ENCODE measurements around the gene PLOD1. TPM values are rescaled to one million over a fixed set of nuclear protein-coding genes. Genes with fewer than 3 reads are reported as not detected.
A peak's percentile ranks its signal among the peaks of the same experiment; 100 is the strongest.

PLOD1 gene
- total RNA-seq, 1 experiment from 2014 or later: 138 TPM

DNA sequence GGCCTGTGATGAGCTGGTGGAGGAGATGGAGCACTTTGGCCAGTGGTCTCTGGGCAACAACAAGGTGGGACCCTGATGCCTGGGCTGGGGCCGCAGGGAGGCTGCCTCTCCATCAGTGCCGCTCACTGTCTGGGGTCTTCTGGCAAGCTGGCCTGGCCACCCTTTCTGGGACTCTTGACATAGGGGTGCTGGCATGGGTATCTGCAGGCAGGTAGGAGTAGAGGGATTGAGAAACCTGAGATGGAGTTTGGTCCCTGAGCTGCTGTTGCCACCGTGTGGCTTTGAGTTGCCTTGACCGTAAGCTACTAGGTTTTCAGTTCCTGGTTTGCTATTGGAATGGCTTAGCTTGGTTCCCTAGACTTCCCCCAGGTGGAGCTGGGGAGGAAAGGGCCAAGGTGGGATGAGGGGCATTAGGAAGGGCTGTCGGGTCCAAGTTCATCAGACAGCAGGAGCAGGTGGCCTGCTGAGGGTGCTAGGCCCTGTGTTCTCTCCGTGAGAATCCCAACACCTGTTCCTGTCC lies 32.6 kb downstream of the PLOD1 start:
- no peaks in the 10 kb centered on the region for H3K9me3 ChIP-seq (replicated peaks)
- DNase-seq: peak in 1 of 2 experiments; percentile 50
- no peak overlapping the region for H3K4me3 ChIP-seq

DNA sequence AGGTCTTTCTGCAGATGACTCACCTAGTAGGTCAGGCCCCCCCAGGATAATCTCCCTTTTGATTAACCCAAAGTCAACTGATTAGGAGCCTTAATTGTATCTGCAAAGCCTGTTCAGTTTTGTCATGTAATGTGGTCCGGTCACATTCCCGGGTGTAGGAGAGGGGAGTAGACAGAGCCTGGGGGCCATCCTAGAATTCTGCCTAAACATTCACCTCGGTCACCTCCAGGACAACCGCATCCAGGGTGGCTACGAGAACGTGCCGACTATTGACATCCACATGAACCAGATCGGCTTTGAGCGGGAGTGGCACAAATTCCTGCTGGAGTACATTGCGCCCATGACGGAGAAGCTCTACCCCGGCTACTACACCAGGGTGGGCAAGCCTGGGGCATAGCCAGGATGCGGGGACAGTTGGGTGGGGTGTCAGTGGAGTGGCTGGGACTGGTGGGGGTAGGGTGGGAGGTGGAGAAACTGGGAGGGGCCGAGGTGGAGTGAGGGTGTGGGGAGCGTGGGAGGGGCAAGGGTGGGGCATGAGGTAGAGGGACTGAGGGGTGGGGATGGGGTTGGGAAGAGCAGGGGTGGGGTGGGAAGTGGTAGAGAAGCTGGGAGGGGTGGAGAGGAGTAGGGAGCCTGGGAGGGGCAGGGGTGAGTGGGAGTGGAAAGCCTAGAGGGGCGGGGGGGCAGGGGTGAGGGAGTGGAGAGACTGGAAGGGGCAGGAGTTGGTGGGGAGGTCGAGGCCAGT lies 36.1 kb downstream of the PLOD1 start:
- H3K9me3 ChIP-seq (replicated peaks): no peaks in the 10 kb centered on the region
- H3K27ac ChIP-seq: no peak overlapping the region
- no peak for DNase-seq
- H3K27me3 ChIP-seq: no peaks in the 10 kb centered on the region
- peaks cover 45% of the 10 kb centered on the region for H3K36me3 ChIP-seq
- no peaks in the 10 kb centered on the region for H3K4me1 ChIP-seq
- H3K4me3 ChIP-seq: no peak overlapping the region

More for the DNA sequence above, 32.6 kb downstream of the PLOD1 start:
- peaks cover 42% of the 10 kb centered on the region for H3K36me3 ChIP-seq
- no peak overlapping the region for H3K27ac ChIP-seq
- H3K27me3 ChIP-seq: no peaks in the 10 kb centered on the region
- no peaks in the 10 kb centered on the region for H3K4me1 ChIP-seq

DNA sequence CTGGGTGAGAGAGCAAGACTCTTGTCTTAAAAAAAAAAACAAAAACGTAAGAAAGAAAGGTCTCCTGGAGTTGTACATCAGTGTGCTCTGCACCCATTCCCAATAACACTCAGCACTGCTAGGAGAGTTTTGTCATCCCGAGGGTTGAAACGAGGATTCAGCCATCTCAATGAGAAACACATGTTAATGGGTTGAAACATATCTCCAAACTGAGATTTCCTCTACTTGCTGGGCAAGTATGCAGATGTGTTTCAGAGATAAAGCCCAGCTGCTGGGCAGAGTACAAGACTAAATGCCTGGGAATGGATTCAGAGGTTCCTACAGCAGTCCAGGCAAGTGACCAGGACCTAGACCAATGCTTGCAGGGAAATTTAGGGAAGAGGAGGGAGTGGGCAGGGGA lies 43.1 kb downstream of the PLOD1 start:
- no peak overlapping the region for H3K27ac ChIP-seq
- H3K9me3 ChIP-seq (replicated peaks): no peaks in the 10 kb centered on the region
- DNase-seq: no peak
- no peaks in the 10 kb centered on the region for H3K27me3 ChIP-seq
- H3K36me3 ChIP-seq: peaks cover 26% of the 10 kb centered on the region
- H3K4me1 ChIP-seq: peaks cover 16% of the 10 kb centered on the region; the same call in 1 of the 2 replicates
- no peak overlapping the region for H3K4me3 ChIP-seq

DNA sequence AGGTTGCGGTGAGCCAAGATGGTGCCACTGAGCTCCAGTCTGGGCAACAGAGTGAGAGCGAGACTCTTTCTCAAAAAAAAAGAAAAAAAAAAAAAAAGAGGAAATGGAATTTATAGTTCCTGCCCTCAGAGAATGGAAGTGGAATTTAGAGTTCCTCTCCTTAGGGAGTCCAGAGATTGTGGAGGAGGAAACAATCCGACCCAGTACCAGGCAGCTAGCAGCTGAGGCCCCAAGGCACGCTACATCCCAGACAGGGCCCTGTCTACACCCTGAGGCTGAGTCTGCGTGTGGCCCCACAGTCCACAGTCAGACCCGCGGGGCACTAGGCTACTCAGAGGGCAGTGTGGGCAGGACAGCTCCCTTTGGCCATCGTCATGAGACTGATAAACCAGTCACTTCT lies 43.8 kb downstream of the PLOD1 start:
- H3K4me1 ChIP-seq: peaks cover 16% of the 10 kb centered on the region; the same call in 1 of the 2 replicates
- no peak overlapping the region for H3K4me3 ChIP-seq
- no peak overlapping the region for H3K27ac ChIP-seq
- H3K9me3 ChIP-seq (replicated peaks): no peaks in the 10 kb centered on the region
- peaks cover 24% of the 10 kb centered on the region for H3K36me3 ChIP-seq
- peak in 1 of 2 experiments; percentile 26 for DNase-seq
- no peaks in the 10 kb centered on the region for H3K27me3 ChIP-seq

DNA sequence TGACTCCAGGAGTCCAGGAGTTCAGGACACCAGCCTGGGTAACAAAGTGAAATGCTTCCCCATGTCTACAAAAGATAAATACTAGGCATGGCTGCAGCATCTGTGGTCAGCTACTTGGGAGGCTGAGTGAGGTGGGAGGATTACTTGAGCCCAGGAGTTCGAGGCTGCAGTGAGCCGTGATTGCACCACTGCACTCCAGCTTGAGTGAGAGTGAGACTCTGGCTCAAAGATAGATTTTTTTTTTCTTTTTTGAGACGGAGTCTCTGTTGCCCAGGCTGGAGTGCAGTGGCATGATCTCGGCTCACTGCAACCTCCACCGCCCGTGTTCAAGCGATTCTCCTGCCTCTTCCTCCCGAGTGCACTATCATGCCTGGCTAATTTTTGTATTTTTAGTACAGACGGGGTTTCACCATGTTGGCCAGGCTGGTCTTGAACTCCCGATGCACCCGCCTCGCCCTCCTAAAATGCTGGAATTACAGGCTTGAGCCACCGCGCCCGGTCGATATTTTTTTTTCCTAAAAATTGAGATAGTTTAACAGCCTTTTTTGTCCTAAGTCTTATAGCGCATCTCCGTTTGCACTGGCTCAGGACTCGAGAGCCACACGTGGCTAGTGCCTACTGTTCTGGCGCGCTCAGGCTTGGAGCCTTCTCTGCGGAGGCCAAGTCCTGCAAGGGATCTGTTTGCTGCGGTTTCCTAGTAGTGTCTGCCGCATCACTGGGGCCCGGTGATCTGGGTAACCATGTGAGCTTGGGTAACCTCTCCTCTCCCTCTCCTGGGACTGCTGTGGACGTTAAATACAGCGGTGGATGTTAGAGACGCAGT lies 44.7 kb downstream of the PLOD1 start:
- DNase-seq: no peak
- Histone ChIP-seq H3K27me3 (no peaks in the 10 kb centered on the region), H3K4me1 (peaks cover 16% of the 10 kb centered on the region; the same call in 1 of the 2 replicates), H3K9me3 (replicated peaks) (no peaks in the 10 kb centered on the region), H3K27ac (peak overlapping the region; percentile 86), H3K36me3 (peaks cover 28% of the 10 kb centered on the region), H3K4me3 (peak overlapping the region; percentile 98)

DNA sequence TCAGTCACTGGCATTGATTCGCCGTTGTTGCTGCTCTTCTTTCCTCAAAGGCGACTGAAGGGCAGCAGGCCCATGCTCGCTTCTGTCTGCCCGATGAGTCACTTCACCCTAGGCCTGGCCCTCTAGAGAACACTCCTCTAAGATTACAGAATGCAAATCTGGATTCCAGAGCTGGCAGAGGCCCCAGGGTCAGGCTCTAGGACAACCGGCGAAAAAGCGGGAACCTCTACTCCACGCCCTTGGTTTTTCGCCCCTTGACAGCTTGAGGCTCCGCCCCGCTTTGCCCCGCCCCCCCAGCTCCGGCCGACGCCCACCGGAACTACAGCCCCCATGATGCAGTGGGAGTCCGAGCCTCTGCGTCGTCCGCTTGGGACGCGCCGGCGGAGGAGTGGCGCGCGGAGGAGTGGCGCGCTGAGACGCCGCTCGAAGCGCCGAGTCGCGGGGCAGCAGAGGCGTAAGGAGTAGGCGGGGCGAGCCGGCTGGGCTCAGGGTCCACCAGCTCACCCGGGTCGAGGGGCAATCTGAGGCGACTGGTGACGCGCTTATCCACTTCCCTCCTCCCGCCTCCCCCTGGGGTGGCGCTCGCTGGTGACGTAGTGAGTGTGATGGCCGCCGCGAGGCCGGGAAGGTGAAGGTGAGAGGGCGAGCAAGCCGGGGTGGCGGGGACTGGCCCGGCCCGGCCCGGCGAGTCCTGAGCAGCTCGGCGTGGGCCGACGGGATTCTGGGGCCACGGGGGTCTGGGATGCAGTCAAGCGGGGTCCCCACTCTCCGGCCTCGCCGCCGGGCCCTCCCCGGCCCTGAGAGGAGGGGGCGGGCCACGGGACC lies 45.5 kb downstream of the PLOD1 start, which contains the start of gene MFN2:
Gene MFN2 (plus strand): TSS at position 594 of the 825 bp plus-strand sequence. CDS start 8,725 bp downstream, outside the sequence.
- H3K4me3 ChIP-seq: peak within 1 kb of the TSS; percentile 98

DNA sequence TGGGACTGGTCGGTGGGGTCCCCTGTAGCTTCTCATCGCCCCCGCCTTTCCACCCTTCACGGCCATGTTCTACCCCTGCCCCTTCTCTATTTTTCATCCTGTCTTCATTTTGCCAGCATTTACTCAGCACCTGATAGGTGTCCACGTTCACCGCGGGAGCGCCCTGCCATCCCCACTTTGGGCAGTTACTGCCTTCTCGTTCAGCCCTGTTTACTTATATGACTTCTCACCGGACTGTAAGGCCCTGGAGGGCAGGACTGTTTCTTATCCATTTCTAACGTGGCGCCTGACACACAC lies 46.1 kb downstream of the PLOD1 start:
- H3K27ac ChIP-seq: peak overlapping the region; percentile 86
- H3K4me3 ChIP-seq: peak overlapping the region; percentile 98
- H3K9me3 ChIP-seq (replicated peaks): no peaks in the 10 kb centered on the region
- H3K36me3 ChIP-seq: peaks cover 27% of the 10 kb centered on the region
- H3K27me3 ChIP-seq: no peaks in the 10 kb centered on the region
- no peak for DNase-seq
- peaks cover 16% of the 10 kb centered on the region; the same call in 1 of the 2 replicates for H3K4me1 ChIP-seq

More for the DNA sequence above, 45.5 kb downstream of the PLOD1 start, which contains the start of gene MFN2:
- Histone ChIP-seq H3K9me3 (replicated peaks) (no peaks in the 10 kb centered on the region), H3K36me3 (peaks cover 26% of the 10 kb centered on the region), H3K4me1 (peaks cover 16% of the 10 kb centered on the region; the same call in 1 of the 2 replicates), H3K27ac (peak within 1 kb of the TSS; percentile 86), H3K27me3 (no peaks in the 10 kb centered on the region)
- peak; percentile 99 for DNase-seq

DNA sequence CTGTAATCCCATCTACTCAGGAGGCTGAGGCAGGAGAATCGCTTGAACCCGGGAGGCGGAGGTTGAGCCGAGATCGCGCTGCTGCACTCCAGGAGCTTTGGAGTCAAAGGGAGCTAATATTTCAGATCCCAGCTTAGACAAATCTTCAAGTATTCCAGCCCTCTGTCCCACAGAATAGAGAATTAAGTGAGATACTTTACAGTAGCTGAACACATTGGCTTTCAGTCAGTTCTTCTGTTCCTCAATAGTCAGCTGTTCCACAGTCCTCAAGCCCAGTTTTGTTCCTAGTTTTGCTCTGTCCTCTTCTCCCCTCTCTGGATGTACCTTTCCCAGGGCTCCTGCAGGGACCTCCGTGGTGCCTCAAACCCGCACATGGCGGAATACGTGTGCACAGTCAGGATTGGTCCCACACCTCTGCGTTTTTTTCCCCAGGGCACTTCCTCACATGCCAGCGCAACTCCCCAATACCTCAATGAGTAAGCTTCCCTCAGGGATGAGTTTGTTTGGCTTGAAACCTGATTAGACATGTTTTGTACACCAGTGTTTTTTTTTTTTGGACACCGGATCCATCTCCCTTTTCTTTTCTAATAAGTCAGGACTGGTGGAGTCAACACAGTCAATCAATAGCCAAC lies 47.0 kb downstream of the PLOD1 start:
- peaks cover 16% of the 10 kb centered on the region; the same call in 1 of the 2 replicates for H3K4me1 ChIP-seq

DNA sequence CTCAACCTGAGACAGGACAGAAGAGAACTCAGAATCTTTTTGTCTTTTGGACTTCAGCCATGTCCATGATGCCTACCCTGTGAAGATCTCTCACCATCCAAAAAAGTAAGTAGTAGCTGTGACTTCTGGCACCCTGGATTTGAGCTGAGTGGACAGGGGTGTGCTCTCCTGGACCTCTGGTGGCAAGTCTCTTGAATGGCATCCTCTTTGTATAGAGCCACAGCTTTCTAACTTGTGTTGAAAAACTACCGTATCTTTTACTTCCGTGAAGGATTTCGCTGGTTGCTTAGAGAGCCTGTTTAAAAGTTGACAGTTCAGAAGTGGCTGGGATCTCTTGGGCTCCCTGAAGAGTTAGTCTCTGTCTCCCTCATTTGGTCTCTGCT lies 47.5 kb downstream of the PLOD1 start:
- DNase-seq: no peak
- H3K27me3 ChIP-seq: no peaks in the 10 kb centered on the region
- no peak overlapping the region for H3K27ac ChIP-seq
- peaks cover 16% of the 10 kb centered on the region; the same call in 1 of the 2 replicates for H3K4me1 ChIP-seq
- peaks cover 34% of the 10 kb centered on the region for H3K36me3 ChIP-seq
- H3K4me3 ChIP-seq: no peak overlapping the region
- H3K9me3 ChIP-seq (replicated peaks): no peaks in the 10 kb centered on the region

More for the DNA sequence above, 47.0 kb downstream of the PLOD1 start:
- Histone ChIP-seq H3K27me3 (no peaks in the 10 kb centered on the region), H3K4me3 (peak overlapping the region; percentile 98; the same call in 1 of the 2 replicates), H3K9me3 (replicated peaks) (no peaks in the 10 kb centered on the region), H3K27ac (no peak overlapping the region), H3K36me3 (peaks cover 30% of the 10 kb centered on the region)
- DNase-seq: no peak

DNA sequence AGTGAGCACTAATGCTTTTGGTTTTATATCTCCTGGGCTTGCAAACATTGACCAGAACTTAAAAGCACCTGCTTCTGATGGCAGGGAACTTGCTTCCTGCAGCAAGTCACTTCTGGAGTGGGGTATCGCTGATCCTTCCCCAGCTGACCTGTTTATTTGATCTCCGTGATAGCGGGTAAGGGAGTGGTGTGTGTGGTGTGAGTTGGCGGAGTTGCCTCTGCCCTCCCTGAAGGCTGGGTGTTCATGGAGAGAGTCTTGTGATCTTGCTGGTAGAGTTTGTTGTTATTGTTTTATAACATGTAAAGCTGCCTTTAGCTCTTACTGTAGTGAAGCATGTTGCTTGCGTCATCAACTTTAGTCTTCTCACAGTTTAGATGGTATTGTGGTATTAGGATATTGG lies 49.6 kb downstream of the PLOD1 start:
- H3K4me3 ChIP-seq: no peak overlapping the region
- no peak overlapping the region for H3K27ac ChIP-seq
- H3K27me3 ChIP-seq: no peaks in the 10 kb centered on the region
- no peak for DNase-seq
- H3K4me1 ChIP-seq: peaks cover 8% of the 10 kb centered on the region; the same call in 1 of the 2 replicates
- H3K36me3 ChIP-seq: peaks cover 44% of the 10 kb centered on the region
- H3K9me3 ChIP-seq (replicated peaks): no peaks in the 10 kb centered on the region

DNA sequence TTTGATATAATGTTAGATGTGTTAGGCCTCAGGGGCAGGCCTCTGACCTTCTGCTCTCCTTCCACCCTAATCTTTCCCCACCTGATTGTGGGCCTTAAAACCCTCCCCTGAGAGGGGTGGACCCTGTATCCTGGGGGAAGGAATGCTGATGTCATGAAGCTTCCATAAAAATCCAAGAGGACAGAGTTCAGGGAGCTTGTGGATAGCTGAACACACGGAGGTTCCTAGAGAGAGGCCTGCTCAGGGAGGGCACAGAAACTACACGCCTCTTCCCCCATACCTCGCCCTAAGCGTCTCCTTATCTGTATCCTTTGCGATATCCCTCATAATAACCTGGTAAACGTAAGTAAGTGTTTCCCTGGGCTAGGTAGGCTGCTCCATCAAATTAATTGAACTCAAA lies 50.1 kb downstream of the PLOD1 start:
- H3K4me3 ChIP-seq: no peak overlapping the region
- H3K36me3 ChIP-seq: peaks cover 47% of the 10 kb centered on the region
- peaks cover 4% of the 10 kb centered on the region; the same call in 1 of the 2 replicates for H3K4me1 ChIP-seq
- no peak for DNase-seq
- no peaks in the 10 kb centered on the region for H3K9me3 ChIP-seq (replicated peaks)
- H3K27me3 ChIP-seq: no peaks in the 10 kb centered on the region
- H3K27ac ChIP-seq: no peak overlapping the region

DNA sequence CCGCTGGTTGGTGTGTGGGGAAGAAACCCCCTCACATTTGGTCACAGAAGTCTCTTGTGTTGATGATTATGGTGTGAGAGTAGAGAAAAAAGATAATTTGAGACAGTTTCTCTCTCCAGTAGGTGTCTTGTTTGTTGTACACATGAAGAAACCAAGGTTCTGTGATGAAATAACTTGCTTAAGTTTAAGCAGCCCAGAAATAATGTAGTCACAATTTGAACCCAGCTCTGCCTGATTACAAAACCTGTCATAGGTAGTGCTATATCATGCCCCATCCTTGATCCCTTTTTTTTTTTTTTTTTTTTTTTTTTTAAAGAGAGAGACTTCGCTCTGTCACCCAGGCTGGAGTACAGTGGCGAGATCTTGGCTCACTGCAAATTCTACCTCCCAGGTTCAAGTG lies 50.7 kb downstream of the PLOD1 start:
- peaks cover 47% of the 10 kb centered on the region for H3K36me3 ChIP-seq

DNA sequence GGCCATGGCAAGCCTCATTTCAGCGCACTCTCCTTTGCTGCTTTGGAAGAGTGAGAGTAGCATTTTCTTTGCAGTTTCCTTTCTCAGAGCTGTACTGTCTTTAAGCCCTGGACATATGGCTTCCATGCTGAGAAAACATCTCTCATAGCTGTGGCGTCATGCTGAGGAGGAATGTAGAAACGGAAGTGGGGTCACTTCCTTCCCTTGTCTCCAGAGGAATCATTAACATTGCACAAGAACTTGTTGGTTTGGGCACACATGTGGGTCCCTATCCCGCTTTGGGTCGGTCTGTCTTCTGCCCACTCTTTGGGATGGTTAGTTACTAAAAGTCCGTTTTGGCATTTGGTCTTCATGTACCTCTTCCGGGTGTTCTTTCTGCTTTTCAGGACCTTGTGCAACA lies 51.3 kb downstream of the PLOD1 start:
- Histone ChIP-seq H3K27me3 (no peaks in the 10 kb centered on the region), H3K4me1 (0 out of 2 replicates have a peak, but pooled peaks cover 4% of the 10 kb centered on the region), H3K36me3 (peaks cover 51% of the 10 kb centered on the region), H3K4me3 (no peak overlapping the region), H3K9me3 (replicated peaks) (no peaks in the 10 kb centered on the region), H3K27ac (no peak overlapping the region)
- DNase-seq: no peak

More for the DNA sequence above, 50.7 kb downstream of the PLOD1 start:
- Histone ChIP-seq H3K4me3 (no peak overlapping the region), H3K9me3 (replicated peaks) (no peaks in the 10 kb centered on the region), H3K27me3 (no peaks in the 10 kb centered on the region), H3K27ac (no peak overlapping the region), H3K4me1 (0 out of 2 replicates have a peak, but pooled peaks cover 4% of the 10 kb centered on the region)
- no peak for DNase-seq

DNA sequence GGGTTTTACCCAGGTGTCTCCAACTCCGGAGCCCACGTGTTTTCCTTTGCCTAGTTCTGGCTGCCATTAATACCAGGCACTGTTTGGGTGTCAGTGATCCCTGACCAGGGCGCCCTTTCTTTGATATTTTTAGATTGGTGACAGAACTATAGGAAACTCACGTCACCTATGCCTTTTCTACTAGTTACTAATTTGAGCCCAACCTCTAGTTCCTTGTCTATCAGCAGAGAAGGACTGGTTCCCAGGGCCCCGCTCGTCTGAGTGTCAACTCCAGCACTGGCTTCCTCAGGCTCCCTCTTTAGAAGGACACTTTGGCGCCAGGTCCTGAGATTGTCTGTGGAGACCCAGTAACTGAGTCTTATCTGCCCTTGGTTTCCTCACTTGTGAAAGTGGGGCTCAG lies 55.2 kb downstream of the PLOD1 start:
- H3K4me3 ChIP-seq: no peak overlapping the region
- no peak overlapping the region for H3K27ac ChIP-seq
- no peaks in the 10 kb centered on the region for H3K9me3 ChIP-seq (replicated peaks)
- no peaks in the 10 kb centered on the region for H3K4me1 ChIP-seq
- no peaks in the 10 kb centered on the region for H3K27me3 ChIP-seq
- no peak for DNase-seq
- peaks cover 54% of the 10 kb centered on the region for H3K36me3 ChIP-seq

Measured in SJCRH30 (cell line).